IPS-20b (cell line): ENCODE measurements around the gene ODF2L.
"Not testable (repeated sequence)": the region's sequence is repeated elsewhere in the genome, so short reads cannot be mapped to it uniquely, and the experiment has no call there.

Experiments used
- H3K27ac ChIP-seq: one replicate; pipeline ENCODE4 v1.5.1; 2013; ENCODE audit warnings: low read length
- H3K27me3 ChIP-seq: 2 replicates; pipeline ENCODE4 v1.6.1; 2013; ENCODE audit warnings: mild to moderate bottlenecking, low read length, inconsistent platforms; ENCODE audit not compliant: insufficient read depth
- H3K36me3 ChIP-seq: 2 replicates; pipeline ENCODE4 v1.6.1; 2013; ENCODE audit warnings: low read depth, mild to moderate bottlenecking, inconsistent platforms, low read length, moderate library complexity; ENCODE audit not compliant: insufficient read depth
- H3K4me1 ChIP-seq: 2 replicates; pipeline ENCODE4 v1.6.1; 2013; ENCODE audit warnings: mild to moderate bottlenecking, control low read depth, inconsistent platforms, low read length, moderate library complexity; ENCODE audit not compliant: insufficient read depth
- H3K4me3 ChIP-seq: 2 replicates; pipeline ENCODE4 v1.5.1; 2013; ENCODE audit warnings: mild to moderate bottlenecking, low read length, inconsistent platforms
- H3K9ac ChIP-seq: 2 replicates; pipeline ENCODE4 v1.6.1; 2013; ENCODE audit warnings: low read depth, mild to moderate bottlenecking, inconsistent platforms, low read length, moderate library complexity
- H3K9me3 ChIP-seq: 2 replicates; pipeline ENCODE4 v1.6.1; 2013; ENCODE audit warnings: mild to moderate bottlenecking, low read depth, low read length, inconsistent platforms; ENCODE audit not compliant: insufficient read depth

The ODF2L gene

GRCh38 chr1:86350230-86350629 lies 45.9 kb downstream of the ODF2L start:
- H3K4me3 ChIP-seq, H3K27me3 ChIP-seq, H3K9me3 ChIP-seq, H3K4me1 ChIP-seq, H3K9ac ChIP-seq, H3K27ac ChIP-seq: not testable (repeated sequence)
- peaks cover 34% of the 10 kb centered on the region for H3K36me3 ChIP-seq

- Histone ChIP-seq H3K9ac (no peak overlapping the region), H3K4me3 (no peak overlapping the region), H3K4me1 (no peaks in the 10 kb centered on the region), H3K36me3 (no peaks in the 10 kb centered on the region), H3K27me3 (no peaks in the 10 kb centered on the region), H3K27ac (no peak overlapping the region), H3K9me3 (no peaks in the 10 kb centered on the region)
These were observed 49.7 kb downstream of the ODF2L start for GRCh38 chr1:86346388-86346787.

DNA sequence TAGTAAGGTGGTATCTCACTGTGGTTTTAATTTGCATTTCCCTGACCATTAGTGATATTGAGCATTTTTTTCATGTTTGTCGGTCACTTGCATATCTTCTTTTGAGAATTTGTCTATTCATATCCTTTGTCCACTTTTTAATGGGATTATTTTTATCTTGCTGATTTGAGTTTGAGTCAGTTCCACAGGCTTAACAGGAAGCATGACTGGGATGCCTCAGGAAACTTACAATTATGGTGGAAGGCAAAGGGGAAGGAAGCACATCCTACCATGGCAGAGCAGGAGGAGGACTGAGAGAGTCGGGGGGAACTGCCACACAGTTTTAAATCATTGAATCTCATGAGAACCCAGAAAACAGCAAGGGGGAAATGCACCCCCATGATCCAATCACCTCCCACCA lies 51.1 kb downstream of the ODF2L start:
- H3K36me3 ChIP-seq, result no peaks in the 10 kb centered on the region
- no peaks in the 10 kb centered on the region for H3K27me3 ChIP-seq
- H3K9me3 ChIP-seq, result no peaks in the 10 kb centered on the region
- no peak overlapping the region for H3K27ac ChIP-seq
- H3K9ac ChIP-seq, result no peak overlapping the region
- H3K4me1 ChIP-seq, result no peaks in the 10 kb centered on the region
- no peak overlapping the region for H3K4me3 ChIP-seq

- H3K9me3 ChIP-seq, result no peaks in the 10 kb centered on the region
- no peaks in the 10 kb centered on the region for H3K36me3 ChIP-seq
- no peaks in the 10 kb centered on the region for H3K4me1 ChIP-seq
- no peak overlapping the region for H3K27ac ChIP-seq
- no peaks in the 10 kb centered on the region for H3K27me3 ChIP-seq
- H3K4me3 ChIP-seq, result no peak overlapping the region
- no peak overlapping the region for H3K9ac ChIP-seq
These were observed 56.2 kb downstream of the ODF2L start for GRCh38 chr1:86339906-86340305.

DNA sequence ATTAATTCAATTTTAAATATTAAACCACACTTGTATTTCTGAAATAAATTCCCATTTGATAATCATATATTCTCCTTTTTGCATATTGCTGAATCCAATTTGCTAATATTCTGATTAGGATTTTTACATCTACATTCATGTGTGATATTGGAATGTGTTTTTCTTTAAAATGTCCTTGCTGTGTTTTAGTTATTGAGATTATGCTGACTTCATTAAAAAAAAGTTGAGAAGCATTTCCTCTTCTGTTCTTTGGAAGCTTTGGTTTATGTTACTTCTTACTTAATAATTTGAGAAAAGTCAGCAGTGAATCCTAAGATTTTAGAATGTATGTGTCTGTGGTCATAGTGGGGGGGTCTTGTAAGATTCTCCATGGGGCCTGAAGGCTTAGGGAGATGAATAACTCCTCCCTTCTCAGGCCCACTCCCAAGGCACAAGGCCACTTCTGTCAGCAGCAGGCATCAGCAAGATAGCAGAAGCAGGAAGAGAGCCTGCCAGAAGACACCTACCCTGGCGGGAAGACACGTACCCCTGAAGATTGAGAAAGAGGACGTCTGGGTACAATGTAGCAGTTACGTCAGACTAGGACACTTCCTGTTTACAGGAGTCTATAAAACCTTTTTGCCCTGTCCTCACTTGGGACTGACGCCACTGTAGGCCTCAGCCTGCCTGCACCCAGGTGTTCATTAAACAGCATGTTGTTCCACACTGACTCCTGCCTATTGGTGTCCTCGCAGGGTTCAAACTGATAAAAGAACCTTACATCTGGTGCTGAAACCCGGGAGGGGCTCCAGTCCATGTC lies 56.9 kb downstream of the ODF2L start:
- Histone ChIP-seq H3K36me3 (no peaks in the 10 kb centered on the region), H3K27me3 (no peaks in the 10 kb centered on the region), H3K9me3 (no peaks in the 10 kb centered on the region), H3K9ac (no peak overlapping the region), H3K4me1 (no peaks in the 10 kb centered on the region), H3K4me3 (no peak overlapping the region), H3K27ac (no peak overlapping the region)

- Histone ChIP-seq H3K9me3 (no peaks in the 10 kb centered on the region), H3K4me1 (no peaks in the 10 kb centered on the region)
These were observed 60.2 kb downstream of the ODF2L start for GRCh38 chr1:86335916-86336315.

GRCh38 chr1:86325264-86325663 lies 70.9 kb downstream of the ODF2L start:
- no peaks in the 10 kb centered on the region for H3K4me1 ChIP-seq
- no peak overlapping the region for H3K27ac ChIP-seq
- no peaks in the 10 kb centered on the region for H3K36me3 ChIP-seq
- no peaks in the 10 kb centered on the region for H3K9me3 ChIP-seq
- H3K9ac ChIP-seq, result no peak overlapping the region
- H3K27me3 ChIP-seq, result no peaks in the 10 kb centered on the region
- H3K4me3 ChIP-seq, result no peak overlapping the region

More at GRCh38 chr1:86335916-86336315, 60.2 kb downstream of the ODF2L start:
- no peaks in the 10 kb centered on the region for H3K36me3 ChIP-seq
- no peak overlapping the region for H3K4me3 ChIP-seq
- no peaks in the 10 kb centered on the region for H3K27me3 ChIP-seq
- no peak overlapping the region for H3K27ac ChIP-seq
- H3K9ac ChIP-seq, result no peak overlapping the region

GRCh38 chr1:86324130-86324822 lies 71.8 kb downstream of the ODF2L start:
- no peak overlapping the region for H3K9ac ChIP-seq
- H3K36me3 ChIP-seq, result no peaks in the 10 kb centered on the region
- H3K27me3 ChIP-seq, result no peaks in the 10 kb centered on the region
- no peaks in the 10 kb centered on the region for H3K9me3 ChIP-seq
- H3K27ac ChIP-seq, result no peak overlapping the region
- no peaks in the 10 kb centered on the region for H3K4me1 ChIP-seq
- H3K4me3 ChIP-seq, result no peak overlapping the region

DNA sequence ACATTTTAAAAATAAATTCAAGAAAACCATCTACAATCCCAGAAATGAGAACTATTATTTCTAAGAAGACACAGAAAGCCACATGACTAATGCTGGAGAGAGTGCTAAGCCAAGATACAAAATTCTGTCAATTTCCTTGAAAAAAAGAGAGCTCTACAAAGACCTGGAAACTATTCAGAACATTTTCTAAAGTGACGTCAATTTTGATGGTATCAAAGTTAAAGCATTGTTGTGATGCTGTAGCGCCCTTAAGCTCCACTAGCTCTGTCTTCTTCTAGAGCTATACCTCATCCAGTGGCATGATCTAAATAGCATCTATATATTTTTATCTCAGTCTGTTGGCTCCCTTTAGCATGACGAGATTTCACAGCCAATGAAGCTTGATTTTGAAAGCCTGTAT lies 73.9 kb downstream of the ODF2L start:
- H3K36me3 ChIP-seq, result no peaks in the 10 kb centered on the region
- no peak overlapping the region for H3K9ac ChIP-seq
- no peaks in the 10 kb centered on the region for H3K4me1 ChIP-seq
- no peak overlapping the region for H3K4me3 ChIP-seq
- H3K9me3 ChIP-seq, result no peaks in the 10 kb centered on the region
- no peak overlapping the region for H3K27ac ChIP-seq
- no peaks in the 10 kb centered on the region for H3K27me3 ChIP-seq

GRCh38 chr1:86318436-86318835 lies 77.7 kb downstream of the ODF2L start:
- Histone ChIP-seq H3K27me3 (no peaks in the 10 kb centered on the region), H3K9me3 (no peaks in the 10 kb centered on the region), H3K27ac (no peak overlapping the region), H3K4me1 (no peaks in the 10 kb centered on the region), H3K36me3 (no peaks in the 10 kb centered on the region), H3K4me3 (no peak overlapping the region), H3K9ac (no peak overlapping the region)

DNA sequence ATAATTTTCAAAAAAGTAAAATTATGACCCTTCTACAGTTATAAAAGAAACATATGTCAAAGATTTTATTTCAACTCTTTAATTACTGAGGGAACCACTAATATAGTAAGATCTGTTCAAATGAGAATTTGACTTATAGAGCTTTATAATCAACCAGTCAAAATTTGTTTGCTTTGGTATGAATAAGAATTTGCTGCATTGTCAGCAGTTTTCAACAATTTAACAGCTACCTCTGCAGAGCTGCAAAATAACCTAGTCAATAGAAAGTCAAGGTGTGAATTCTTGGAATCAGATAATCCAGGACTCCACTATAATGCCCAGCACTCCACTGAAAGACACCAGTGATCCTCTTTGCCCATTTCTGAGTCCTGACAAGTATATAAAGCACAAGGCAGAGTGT lies 78.2 kb downstream of the ODF2L start:
- H3K4me3 ChIP-seq, result no peak overlapping the region
- H3K9me3 ChIP-seq, result no peaks in the 10 kb centered on the region
- H3K27me3 ChIP-seq, result no peaks in the 10 kb centered on the region
- no peak overlapping the region for H3K9ac ChIP-seq
- no peaks in the 10 kb centered on the region for H3K4me1 ChIP-seq
- no peak overlapping the region for H3K27ac ChIP-seq
- no peaks in the 10 kb centered on the region for H3K36me3 ChIP-seq

DNA sequence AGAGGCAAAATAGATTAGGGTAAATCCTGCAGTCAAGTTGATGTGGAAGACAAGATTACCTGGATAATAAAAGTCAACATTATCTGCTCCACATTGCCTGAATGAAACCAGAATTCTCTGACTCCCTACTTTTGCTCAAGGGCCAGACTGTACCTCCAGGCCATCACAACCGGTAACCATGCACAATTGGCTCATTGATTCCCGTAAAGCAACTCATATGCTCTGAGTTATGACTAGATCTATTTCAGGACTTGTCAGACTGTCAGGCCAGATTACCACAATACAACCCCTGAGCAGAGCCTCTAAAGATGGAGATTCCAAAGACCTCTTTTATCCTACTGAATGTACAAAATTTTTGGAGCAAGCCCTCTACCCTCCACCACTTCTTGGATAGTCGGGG lies 90.4 kb downstream of the ODF2L start:
- Histone ChIP-seq H3K9ac (no peak overlapping the region), H3K27ac (no peak overlapping the region), H3K27me3 (no peaks in the 10 kb centered on the region), H3K9me3 (no peaks in the 10 kb centered on the region), H3K4me3 (no peak overlapping the region), H3K36me3 (no peaks in the 10 kb centered on the region), H3K4me1 (no peaks in the 10 kb centered on the region)
